Activated CD8-positive, alpha-beta T cell treated with anti-CD3 and anti-CD28 coated beads for 36 hours (primary cell): ENCODE data around the gene OR2T1. TPM values are rescaled to one million over a fixed set of nuclear protein-coding genes. Genes with fewer than 3 reads are reported as not detected.
A peak's percentile ranks its signal among the peaks of the same experiment; 100 is the strongest.
"Not testable (repeated sequence)": the region's sequence is repeated elsewhere in the genome, so short reads cannot be mapped to it uniquely, and the experiment has no call there.

Experiments used
- ATAC-seq: fragments of 200-7000 bp; cut with Tn5 transposase; one replicate; pipeline ENCODE4 v1.10.0; 2021; ENCODE audit warnings: mild to moderate bottlenecking, moderate library complexity
- CTCF ChIA-PET: fragments of 350-600 bp; sonication (Branson Sonifier 250); formaldehyde crosslinking; loops from one replicate; lab custom pipeline; 2021; ENCODE audit warnings: antibody characterized with exemption; lab: Charles Lee
- POLR2A ChIA-PET: fragments of 350-600 bp; sonication (Branson Sonifier 250); formaldehyde crosslinking; loops from one replicate; lab custom pipeline; 2021; ENCODE audit warnings: antibody characterized with exemption; lab: Charles Lee
- DNase-seq: peaks from one replicate; pipeline ENCODE4 v3.0.0-alpha.2; 2020
- H3K27ac Mint-ChIP-seq: one replicate; pipeline ENCODE4 v1.8.0; 2021; ENCODE audit warnings: mild to moderate bottlenecking, mixed read lengths
- H3K27me3 Mint-ChIP-seq: one replicate; pipeline ENCODE4 v1.8.0; 2021; ENCODE audit warnings: mixed read lengths
- H3K36me3 Mint-ChIP-seq: one replicate; pipeline ENCODE4 v1.8.0; 2021; ENCODE audit warnings: low read depth, mixed read lengths
- H3K4me1 Mint-ChIP-seq: one replicate; pipeline ENCODE4 v1.8.0; 2021; ENCODE audit warnings: low read depth, mixed read lengths
- H3K4me3 Mint-ChIP-seq: one replicate; pipeline ENCODE4 v1.8.0; 2021; ENCODE audit warnings: mild to moderate bottlenecking, moderate library complexity, mixed read lengths
- H3K9me3 Mint-ChIP-seq: one replicate; pipeline ENCODE4 v1.8.0; 2021; ENCODE audit warnings: mixed read lengths
- CTCF ChIP-seq: fragments of 200-600 bp; IDR thresholded peaks from one replicate; pipeline ENCODE4 v1.8.0; 2022; ENCODE audit warnings: antibody characterized with exemption, mild to moderate bottlenecking
- intact Hi-C: fragments of 100-400 bp; cut with micrococcal nuclease; formaldehyde crosslinking; loops from one replicate; pipeline ENCODE4 v1.10.0; 2022
- total RNA-seq, 2 experiments: library from RNA; stranded (reverse); gene quantifications; one replicate each; pipeline ENCODE4 v1.2.3, GENCODE V29; 2021

OR2T1 gene
- total RNA-seq, 2 experiments from 2014 or later: not detected

GRCh38 chr1:248421384-248421783, 18.5 kb downstream of the OR2T1 start:
- Mint-ChIP-seq H3K27ac (no peak overlapping the region), H3K4me3 (no peak overlapping the region), H3K4me1 (peaks cover 19% of the 10 kb centered on the region), H3K9me3 (peaks cover 17% of the 10 kb centered on the region), H3K27me3 (no peaks in the 10 kb centered on the region), H3K36me3 (no peaks in the 10 kb centered on the region)
- ChIA-PET CTCF (no interaction called here), POLR2A (no interaction called here)
- no peak for TF ChIP-seq CTCF
- intact Hi-C loops: no loop called here
- DNase-seq (no peak), ATAC-seq (no peak)

GRCh38 chr1:248427526-248428191, 24.8 kb downstream of the OR2T1 start:
- ATAC-seq, CTCF ChIA-PET, H3K9me3 Mint-ChIP-seq, H3K27ac Mint-ChIP-seq, H3K4me1 Mint-ChIP-seq, H3K27me3 Mint-ChIP-seq, DNase-seq, H3K4me3 Mint-ChIP-seq, H3K36me3 Mint-ChIP-seq, intact Hi-C loops, POLR2A ChIA-PET: not testable (repeated sequence)

- H3K27me3 Mint-ChIP-seq, H3K27ac Mint-ChIP-seq, H3K4me1 Mint-ChIP-seq, intact Hi-C loops, POLR2A ChIA-PET, ATAC-seq, H3K4me3 Mint-ChIP-seq, H3K9me3 Mint-ChIP-seq, H3K36me3 Mint-ChIP-seq, DNase-seq, CTCF ChIA-PET: not testable (repeated sequence)
Measured at GRCh38 chr1:248428192-248428533, 25.3 kb downstream of the OR2T1 start.

- H3K4me3 Mint-ChIP-seq, H3K36me3 Mint-ChIP-seq, CTCF ChIA-PET, ATAC-seq, intact Hi-C loops, H3K27me3 Mint-ChIP-seq, H3K9me3 Mint-ChIP-seq, H3K4me1 Mint-ChIP-seq, H3K27ac Mint-ChIP-seq, POLR2A ChIA-PET, DNase-seq: not testable (repeated sequence)
Measured at GRCh38 chr1:248431683-248432082, 28.8 kb downstream of the OR2T1 start.

- H3K9me3 Mint-ChIP-seq, H3K27me3 Mint-ChIP-seq, ATAC-seq, POLR2A ChIA-PET, H3K4me1 Mint-ChIP-seq, H3K36me3 Mint-ChIP-seq, CTCF ChIA-PET, DNase-seq, H3K4me3 Mint-ChIP-seq, intact Hi-C loops, H3K27ac Mint-ChIP-seq: not testable (repeated sequence)
Measured at GRCh38 chr1:248432201-248432600, 29.4 kb downstream of the OR2T1 start.

GRCh38 chr1:248433811-248434415, 31.1 kb downstream of the OR2T1 start:
- POLR2A ChIA-PET, H3K4me3 Mint-ChIP-seq, H3K4me1 Mint-ChIP-seq, H3K9me3 Mint-ChIP-seq, ATAC-seq, H3K36me3 Mint-ChIP-seq, CTCF ChIA-PET, DNase-seq, H3K27ac Mint-ChIP-seq, H3K27me3 Mint-ChIP-seq, intact Hi-C loops: not testable (repeated sequence)

GRCh38 chr1:248434913-248435312, 32.1 kb downstream of the OR2T1 start:
- H3K27me3 Mint-ChIP-seq, CTCF ChIA-PET, H3K9me3 Mint-ChIP-seq, DNase-seq, ATAC-seq, H3K27ac Mint-ChIP-seq, POLR2A ChIA-PET, H3K4me3 Mint-ChIP-seq, H3K4me1 Mint-ChIP-seq, H3K36me3 Mint-ChIP-seq, intact Hi-C loops: not testable (repeated sequence)

- H3K27me3 Mint-ChIP-seq, ATAC-seq, intact Hi-C loops, CTCF ChIA-PET, H3K4me1 Mint-ChIP-seq, POLR2A ChIA-PET, H3K9me3 Mint-ChIP-seq, H3K36me3 Mint-ChIP-seq, DNase-seq, H3K27ac Mint-ChIP-seq, H3K4me3 Mint-ChIP-seq: not testable (repeated sequence)
Measured at GRCh38 chr1:248436303-248436702, 33.5 kb downstream of the OR2T1 start.

GRCh38 chr1:248438668-248439067, 35.8 kb downstream of the OR2T1 start:
- intact Hi-C loops, POLR2A ChIA-PET, H3K9me3 Mint-ChIP-seq, H3K27ac Mint-ChIP-seq, H3K36me3 Mint-ChIP-seq, ATAC-seq, H3K27me3 Mint-ChIP-seq, H3K4me3 Mint-ChIP-seq, H3K4me1 Mint-ChIP-seq, DNase-seq, CTCF ChIA-PET: not testable (repeated sequence)

- H3K9me3 Mint-ChIP-seq, DNase-seq, CTCF ChIA-PET, H3K27ac Mint-ChIP-seq, intact Hi-C loops, H3K4me3 Mint-ChIP-seq, H3K36me3 Mint-ChIP-seq, H3K27me3 Mint-ChIP-seq, H3K4me1 Mint-ChIP-seq, ATAC-seq, POLR2A ChIA-PET: not testable (repeated sequence)
Measured at GRCh38 chr1:248439283-248439682, 36.4 kb downstream of the OR2T1 start.

GRCh38 chr1:248442500-248443277, 39.8 kb downstream of the OR2T1 start:
- H3K36me3 Mint-ChIP-seq, H3K9me3 Mint-ChIP-seq, H3K4me1 Mint-ChIP-seq, H3K27ac Mint-ChIP-seq, H3K4me3 Mint-ChIP-seq, intact Hi-C loops, POLR2A ChIA-PET, DNase-seq, H3K27me3 Mint-ChIP-seq, CTCF ChIA-PET: not testable (repeated sequence)
- peak; percentile 10 for ATAC-seq
